Esophagus (tissue), 2 donors: ENCODE measurements around the gene ATXN1. TPM values are rescaled to one million over a fixed set of nuclear protein-coding genes. Genes with fewer than 3 reads are reported as not detected.
A peak's percentile ranks its signal among the peaks of the same experiment; 100 is the strongest.

Experiments used
- H3K27ac ChIP-seq, 2 donors: one replicate each; pipeline ENCODE4 v1.5.1; 2013; ENCODE audit warnings: low read depth in 2 of 2, mild to moderate bottlenecking in 2 of 2, inconsistent platforms in 1 of 2, low read length in 1 of 2, moderate library complexity in 1 of 2
- H3K27me3 ChIP-seq, 2 donors: one replicate each; pipeline ENCODE4 v1.6.1; 2013; ENCODE audit warnings: low read length in 2 of 2, control low read depth in 1 of 2, mild to moderate bottlenecking in 1 of 2; ENCODE audit not compliant: insufficient read depth in 2 of 2, control insufficient read depth in 1 of 2
- H3K36me3 ChIP-seq, 2 donors: one replicate each; pipeline ENCODE4 v1.6.1; 2013; ENCODE audit warnings: low read length in 1 of 2; ENCODE audit not compliant: control insufficient read depth in 2 of 2, insufficient read depth in 2 of 2
- H3K4me1 ChIP-seq, 2 donors: one replicate each; pipeline ENCODE4 v1.6.1; 2013; ENCODE audit warnings: low read length in 1 of 2; ENCODE audit not compliant: control insufficient read depth in 2 of 2, insufficient read depth in 2 of 2
- H3K4me3 ChIP-seq, 2 donors: one replicate each; pipeline ENCODE4 v1.5.1; 2013; ENCODE audit warnings: low read length in 2 of 2, mild to moderate bottlenecking in 2 of 2, low read depth in 1 of 2, moderate library complexity in 1 of 2
- H3K9me3 ChIP-seq, 2 donors: one replicate each; pipeline ENCODE4 v1.6.1; 2013; ENCODE audit warnings: mild to moderate bottlenecking in 2 of 2, low read depth in 1 of 2, low read length in 1 of 2, moderate library complexity in 1 of 2; ENCODE audit not compliant: control insufficient read depth in 2 of 2, insufficient read depth in 1 of 2
- WGBS, 2 donors: extraction: QIAGEN DNeasy Blood & Tissue Kit; methylation state at CpG; one replicate each; pipeline ENCODE4 v1.1.7; 2013; 5-methylcytosine and 5-hydroxymethylcytosine counted together
- polyA plus RNA-seq, 2 donors: library from polyadenylated mRNA; stranded (reverse); fragments of 200-250 nt; gene quantifications; one replicate each; pipeline ENCODE4 v1.2.3, GENCODE V29; 2013
- donor health status: healthy with polysubstance abuse.
- donor health status: Bipolar disorder and iron deficiency.

The ATXN1 gene
- polyA plus RNA-seq, 2 donors: 4.3 to 8.8 TPM

GRCh38 chr6:16770701-16771569 is 9.7 kb upstream of the ATXN1 start:
- Histone ChIP-seq H3K36me3 (no peaks in the 10 kb centered on the region), H3K4me1 (no peaks in the 10 kb centered on the region), H3K4me3 (no peak overlapping the region), H3K27ac (peak overlapping the region in 1 of 2 donors; percentile 36), H3K9me3 (no peaks in the 10 kb centered on the region), H3K27me3 (no peaks in the 10 kb centered on the region)
- WGBS, 2 donors: 34 to 35% methylated on average over 16 of the region's 16 CpGs

GRCh38 chr6:16769986-16770376 is 8.7 kb upstream of the ATXN1 start:
- no peaks in the 10 kb centered on the region for H3K27me3 ChIP-seq
- no peaks in the 10 kb centered on the region for H3K4me1 ChIP-seq
- no peak overlapping the region for H3K27ac ChIP-seq
- WGBS, 2 donors: 45 to 58% methylated on average over 5 of the region's 5 CpGs
- H3K9me3 ChIP-seq: no peaks in the 10 kb centered on the region
- no peaks in the 10 kb centered on the region for H3K36me3 ChIP-seq
- no peak overlapping the region for H3K4me3 ChIP-seq

- WGBS, 2 donors: 17 to 22% methylated on average over 8 of the region's 8 CpGs
- Histone ChIP-seq H3K27ac (peak overlapping the region in 1 of 2 donors; percentile 48), H3K4me3 (no peak overlapping the region), H3K4me1 (no peaks in the 10 kb centered on the region), H3K27me3 (no peaks in the 10 kb centered on the region), H3K9me3 (no peaks in the 10 kb centered on the region), H3K36me3 (no peaks in the 10 kb centered on the region)
These were observed 8.1 kb upstream of the ATXN1 start for GRCh38 chr6:16769131-16769985.

GRCh38 chr6:16768477-16768830 is 7.2 kb upstream of the ATXN1 start:
- Histone ChIP-seq H3K27ac (no peak overlapping the region), H3K4me1 (no peaks in the 10 kb centered on the region)

GRCh38 chr6:16767765-16768476 is 6.7 kb upstream of the ATXN1 start:
- H3K27ac ChIP-seq: no peak overlapping the region
- H3K27me3 ChIP-seq: no peaks in the 10 kb centered on the region
- H3K4me1 ChIP-seq: no peaks in the 10 kb centered on the region
- no peaks in the 10 kb centered on the region for H3K9me3 ChIP-seq
- 58 to 66% methylated on average over 2 of the region's 2 CpGs for WGBS, 2 donors
- no peak overlapping the region for H3K4me3 ChIP-seq
- H3K36me3 ChIP-seq: no peaks in the 10 kb centered on the region

More at GRCh38 chr6:16768477-16768830, 7.2 kb upstream of the ATXN1 start:
- H3K27me3 ChIP-seq: no peaks in the 10 kb centered on the region
- WGBS, 2 donors: 62 to 64% methylated on average over 3 of the region's 3 CpGs
- no peaks in the 10 kb centered on the region for H3K9me3 ChIP-seq
- no peaks in the 10 kb centered on the region for H3K36me3 ChIP-seq
- H3K4me3 ChIP-seq: no peak overlapping the region

GRCh38 chr6:16766836-16767745 is 5.8 kb upstream of the ATXN1 start:
- no peak overlapping the region for H3K27ac ChIP-seq
- no peaks in the 10 kb centered on the region for H3K4me1 ChIP-seq
- no peaks in the 10 kb centered on the region for H3K27me3 ChIP-seq
- WGBS, 2 donors: 94% methylated on average over 7 of the region's 7 CpGs
- H3K36me3 ChIP-seq: no peaks in the 10 kb centered on the region
- H3K4me3 ChIP-seq: no peak overlapping the region
- H3K9me3 ChIP-seq: no peaks in the 10 kb centered on the region

- whole genome bisulfite sequencing, 2 donors: 37 to 48% methylated on average over 1 of the region's 1 CpG
- H3K4me1 ChIP-seq: no peaks in the 10 kb centered on the region
- no peaks in the 10 kb centered on the region for H3K36me3 ChIP-seq
- H3K27ac ChIP-seq: peak overlapping the region; percentile 29 to 41
- H3K4me3 ChIP-seq: no peak overlapping the region
- no peaks in the 10 kb centered on the region for H3K9me3 ChIP-seq
- H3K27me3 ChIP-seq: no peaks in the 10 kb centered on the region
These were observed 4.8 kb upstream of the ATXN1 start for GRCh38 chr6:16766043-16766536.

- no peak overlapping the region for H3K27ac ChIP-seq
- no peaks in the 10 kb centered on the region for H3K4me1 ChIP-seq
- no peaks in the 10 kb centered on the region for H3K27me3 ChIP-seq
These were observed 4.0 kb upstream of the ATXN1 start for GRCh38 chr6:16765235-16765634.

More at GRCh38 chr6:16765235-16765634, 4.0 kb upstream of the ATXN1 start:
- WGBS, 2 donors: 85 to 90% methylated on average over 3 of the region's 3 CpGs
- Histone ChIP-seq H3K36me3 (no peaks in the 10 kb centered on the region), H3K9me3 (no peaks in the 10 kb centered on the region), H3K4me3 (no peak overlapping the region)
